BJ (cell line): Measurements from ENCODE around the gene CCDC154. TPM values are rescaled to one million over a fixed set of nuclear protein-coding genes. Genes with fewer than 3 reads are reported as not detected.
"Not testable (repeated sequence)": the region's sequence is repeated elsewhere in the genome, so short reads cannot be mapped to it uniquely, and the experiment has no call there.

Experiments used
- CTCF ChIA-PET: fragments of 350-600 bp; formaldehyde crosslinking; extraction: SDS; loops from one replicate; lab custom pipeline; 2021; ENCODE audit warnings: antibody characterized with exemption, inconsistent platforms; lab: Yijun Ruan, JAX
- POLR2A ChIA-PET: fragments of 300-600 bp; sonication (Branson Sonifier 250); formaldehyde crosslinking; extraction: SDS; loops from one replicate; lab custom pipeline; 2021; ENCODE audit warnings: antibody characterized with exemption; lab: Charles Lee
- DNase-seq: peaks from one replicate; pipeline ENCODE4 v3.0.0-alpha.2; 2011; ENCODE audit warnings: low read depth
- H3K27me3 ChIP-seq: 2 replicates; pipeline ENCODE4 v1.6.0; 2011; ENCODE audit warnings: low read length; ENCODE audit not compliant: control insufficient read depth, insufficient read depth
- H3K36me3 ChIP-seq: 2 replicates; pipeline ENCODE4 v1.5.1; 2011; ENCODE audit warnings: low read length; ENCODE audit not compliant: control insufficient read depth, insufficient read depth
- H3K4me3 ChIP-seq: 2 replicates; pipeline ENCODE4 v1.5.1; 2011; ENCODE audit warnings: low read depth, mild to moderate bottlenecking, control low read depth, low read length
- CTCF ChIP-seq: IDR thresholded peaks from 2 replicates; pipeline ENCODE4 v1.5.1; 2011; ENCODE audit warnings: low read depth, mild to moderate bottlenecking, control low read depth, inconsistent platforms, low read length, moderate library complexity; ENCODE audit not compliant: insufficient read depth
- polyA plus RNA-seq: library from polyadenylated mRNA; depleted of rRNA; stranded (reverse); fragments of >200 nt; gene quantifications from 2 replicates; pipeline ENCODE4 v1.2.3, GENCODE V29; 2011

Gene CCDC154
- polyA plus RNA-seq, 1 experiment, result 0.04 TPM

DNA sequence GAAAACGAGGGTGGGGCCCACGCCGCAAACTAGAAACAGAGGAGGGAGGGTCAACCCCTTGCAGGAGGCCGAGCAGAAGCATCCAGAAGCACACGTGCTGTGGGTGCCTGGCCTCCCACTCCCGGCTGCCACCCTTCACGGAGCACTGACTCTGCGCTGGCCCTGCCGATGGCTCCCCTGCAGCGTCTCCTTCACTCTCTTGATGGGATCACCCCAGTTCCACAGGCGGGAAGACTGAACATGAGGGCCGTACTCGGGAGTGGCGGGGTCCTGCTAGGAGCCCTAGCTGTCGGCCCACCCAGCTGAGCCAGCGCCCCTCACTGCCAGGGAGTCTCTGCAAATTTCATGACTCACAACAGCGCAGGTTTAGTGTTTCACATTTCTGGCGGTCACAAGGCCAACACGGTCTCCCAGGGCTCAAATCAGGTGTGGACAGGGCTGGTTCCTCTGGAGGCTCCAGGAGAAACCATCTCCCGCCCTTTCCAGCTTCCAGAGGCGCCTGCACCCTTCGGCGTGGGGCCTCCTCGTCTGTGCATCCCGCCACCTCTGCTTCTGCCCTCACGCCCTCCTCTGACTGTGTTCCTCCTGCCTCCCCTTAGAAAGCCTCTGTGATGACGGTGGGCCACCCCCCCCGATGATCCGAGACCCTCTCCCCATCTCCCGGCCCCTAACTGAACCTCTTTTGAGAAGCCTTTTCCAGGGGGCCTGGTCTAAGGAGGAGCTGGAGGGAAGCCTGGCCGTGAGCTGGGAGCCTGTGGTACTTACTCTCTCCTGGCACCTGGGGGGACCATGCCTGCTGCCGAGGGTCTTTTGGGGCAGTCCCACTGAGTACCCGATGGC, 42.4 kb upstream of the CCDC154 start:
- no peak for TF ChIP-seq CTCF
- no peak for DNase-seq
- no peaks in the 10 kb centered on the region for H3K36me3 ChIP-seq
- POLR2A ChIA-PET, result no interaction called here
- CTCF ChIA-PET, result no interaction called here
- no peak overlapping the region for H3K4me3 ChIP-seq
- no peaks in the 10 kb centered on the region for H3K27me3 ChIP-seq

DNA sequence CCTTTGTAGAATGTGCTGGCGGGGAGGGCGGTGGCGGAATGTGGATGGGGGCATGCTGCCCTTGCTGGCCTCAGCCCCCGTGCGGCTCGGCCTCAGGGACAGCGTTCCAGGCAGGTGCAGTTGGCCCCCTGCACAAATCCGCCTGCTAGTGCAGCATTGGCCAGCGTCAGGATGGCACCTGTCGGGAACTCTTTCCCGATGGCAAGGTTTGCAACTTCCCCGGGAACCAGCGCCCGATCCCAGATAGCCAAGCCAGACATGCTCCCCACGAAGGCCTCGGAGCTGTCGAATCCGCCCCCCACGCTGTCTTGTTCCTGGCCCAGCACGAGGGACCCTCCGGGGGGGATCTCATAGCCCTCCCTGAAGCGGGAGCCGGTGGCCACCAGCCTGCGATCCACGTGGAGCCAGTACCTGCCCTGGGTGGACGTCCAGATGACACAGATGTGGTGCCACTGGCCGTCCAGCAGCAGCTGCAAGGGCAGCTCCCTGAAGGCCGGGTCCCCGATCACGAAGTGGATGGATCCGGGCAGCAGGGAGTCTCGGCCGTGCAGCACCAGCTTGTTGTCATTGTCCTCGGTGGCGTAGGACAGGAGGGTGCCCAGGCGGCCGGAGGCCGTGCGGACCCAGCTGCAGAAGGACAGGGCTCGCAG, 41.6 kb upstream of the CCDC154 start:
- no peak for TF ChIP-seq CTCF
- ChIA-PET CTCF (interaction anchor here (0.6 kb wide), 1 partner anchor 326 kb away, joined by 3 read pairs; no protein-coding TSS in a partner anchor), POLR2A (no interaction called here)
- Histone ChIP-seq H3K4me3 (no peak overlapping the region), H3K27me3 (no peaks in the 10 kb centered on the region), H3K36me3 (no peaks in the 10 kb centered on the region)
- DNase-seq, result no peak

DNA sequence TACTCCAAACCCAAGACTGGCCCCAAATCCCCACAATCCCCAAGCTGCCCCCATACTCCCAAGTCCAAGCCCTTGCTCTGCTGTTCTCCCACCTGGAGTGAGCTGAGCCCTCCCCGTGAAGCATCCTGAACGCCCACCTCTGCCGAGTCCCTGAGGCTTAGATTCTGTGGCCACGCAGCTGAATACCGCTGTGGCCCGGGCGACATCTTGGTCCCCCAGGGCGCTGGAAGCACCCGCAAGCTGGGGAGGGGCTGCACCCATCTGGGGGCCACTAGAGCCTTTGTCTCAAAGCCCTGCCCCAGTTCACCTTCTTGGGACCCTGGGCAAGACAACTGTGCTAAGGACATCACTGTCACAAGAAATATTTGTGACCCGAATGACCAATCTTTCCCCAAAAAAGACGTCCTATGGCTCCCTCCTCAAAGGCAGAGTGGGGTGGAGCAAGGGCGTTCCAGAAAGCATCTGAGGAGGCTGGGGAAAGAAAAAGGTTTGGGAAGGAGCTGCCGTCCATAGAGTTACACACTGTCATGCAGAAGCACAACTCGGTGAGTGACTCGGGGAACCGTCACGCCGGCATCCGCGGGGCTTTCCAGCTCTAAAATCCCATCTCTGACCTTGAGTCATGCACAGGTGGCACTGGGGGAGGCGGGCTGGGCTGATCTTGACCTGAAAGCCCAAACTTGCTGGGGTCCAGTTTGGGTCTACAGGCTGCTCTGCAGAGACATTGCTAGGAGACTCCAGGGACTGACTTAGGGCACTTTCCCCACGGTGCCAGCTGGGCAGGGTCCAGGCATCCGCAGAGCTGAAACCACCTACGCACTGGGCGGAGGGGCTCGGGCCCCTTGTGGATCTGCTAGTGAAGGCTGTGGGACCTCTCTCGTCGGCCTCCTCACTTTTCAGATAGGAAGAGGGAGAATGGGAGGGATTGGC, 37.8 kb upstream of the CCDC154 start:
- TF ChIP-seq CTCF, result no peak
- ChIA-PET CTCF (interaction anchor here (1.0 kb wide), 1 partner anchor 12 kb away, joined by 3 read pairs; no protein-coding TSS in a partner anchor), POLR2A (no interaction called here)
- Histone ChIP-seq H3K4me3 (no peak overlapping the region), H3K36me3 (no peaks in the 10 kb centered on the region), H3K27me3 (no peaks in the 10 kb centered on the region)
- DNase-seq, result no peak

GRCh38 chr16:1478937-1479336, 34.6 kb upstream of the CCDC154 start:
- H3K36me3 ChIP-seq, H3K27me3 ChIP-seq, H3K4me3 ChIP-seq, DNase-seq, POLR2A ChIA-PET: not testable (repeated sequence)
- CTCF ChIA-PET, result interaction anchor here (1.1 kb wide), 1 partner anchor 245 kb away, joined by 3 read pairs; no protein-coding TSS in a partner anchor

DNA sequence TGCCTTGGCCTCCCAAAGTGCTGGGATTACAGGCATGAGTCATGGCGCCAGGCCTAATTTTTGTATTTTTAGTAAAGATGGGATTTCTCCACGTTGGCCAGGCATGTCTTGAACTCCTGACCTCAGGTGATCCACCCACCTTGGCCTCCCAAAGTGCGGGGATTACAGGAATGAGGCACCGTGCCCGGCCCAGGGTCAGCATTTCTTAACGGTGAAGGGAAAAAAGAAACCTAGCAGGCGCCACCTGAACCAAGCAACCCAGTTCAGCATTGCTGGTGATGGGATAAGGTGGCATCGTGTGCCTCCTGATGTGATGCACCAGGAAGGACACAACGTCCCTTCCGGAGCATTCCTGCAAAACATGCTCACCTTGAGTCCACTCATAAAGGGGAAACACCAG, 32.7 kb upstream of the CCDC154 start:
- DNase-seq, result no peak
- CTCF ChIA-PET, result no interaction called here
- TF ChIP-seq CTCF, result no peak
- no peaks in the 10 kb centered on the region for H3K36me3 ChIP-seq
- POLR2A ChIA-PET, result no interaction called here
- H3K4me3 ChIP-seq, result no peak overlapping the region
- no peaks in the 10 kb centered on the region for H3K27me3 ChIP-seq
